Neural progenitor cell (in vitro differentiated cells): ENCODE data around the gene TFCP2L1. TPM values are rescaled to one million over a fixed set of nuclear protein-coding genes. Genes with fewer than 3 reads are reported as not detected.

Source experiments
- DNase-seq: peaks from one replicate; pipeline ENCODE4 v3.0.0-alpha.2; 2016; ENCODE audit warnings: low spot score
- H2AFZ ChIP-seq: fragments of 200-600 bp; sonication (generic); replicated peaks from 2 replicates; pipeline ENCODE4 v1.6.1; 2016; ENCODE audit warnings: antibody characterized with exemption
- H3F3A ChIP-seq: fragments of 200-600 bp; sonication (generic); 2 replicates; pipeline ENCODE4 v1.6.1; 2016; ENCODE audit warnings: antibody characterized with exemption, low read depth
- H3K27ac ChIP-seq: fragments of 200-600 bp; sonication (generic); 2 replicates; pipeline ENCODE4 v1.5.1; 2016; ENCODE audit warnings: mild to moderate bottlenecking
- H3K27me3 ChIP-seq: fragments of 200-600 bp; sonication (generic); 2 replicates; pipeline ENCODE4 v1.6.1; 2016; ENCODE audit warnings: mild to moderate bottlenecking, moderate library complexity
- H3K36me3 ChIP-seq: fragments of 200-600 bp; sonication (generic); 2 replicates; pipeline ENCODE4 v1.5.1; 2016
- H3K4me1 ChIP-seq: fragments of 200-600 bp; sonication (generic); 2 replicates; pipeline ENCODE4 v1.6.1; 2016; ENCODE audit warnings: mixed run types
- H3K4me2 ChIP-seq: fragments of 200-600 bp; sonication (generic); 2 replicates; pipeline ENCODE4 v1.6.1; 2016
- H3K4me3 ChIP-seq: fragments of 200-600 bp; sonication (generic); 2 replicates; pipeline ENCODE4 v1.5.1; 2016
- H3K79me2 ChIP-seq: fragments of 200-600 bp; sonication (generic); 2 replicates; pipeline ENCODE4 v1.6.1; 2016; ENCODE audit warnings: low read depth
- H3K9ac ChIP-seq: fragments of 200-600 bp; sonication (generic); 2 replicates; pipeline ENCODE4 v1.6.1; 2016
- H3K9me3 ChIP-seq: fragments of 200-600 bp; sonication (generic); 2 replicates; pipeline ENCODE4 v1.5.1; 2016; ENCODE audit warnings: low read depth
- H4K20me1 ChIP-seq: fragments of 200-600 bp; sonication (generic); 2 replicates; pipeline ENCODE4 v1.6.1; 2016; ENCODE audit warnings: low read depth
- H3K27ac Mint-ChIP-seq: 3 replicates; pipeline ENCODE4 v1.8.0; 2021; ENCODE audit warnings: mixed read lengths
- H3K27me3 Mint-ChIP-seq: 2 replicates; pipeline ENCODE4 v1.8.0; 2022; ENCODE audit warnings: low read depth, mild to moderate bottlenecking, inconsistent platforms, moderate library complexity, mixed read lengths; ENCODE audit not compliant: insufficient read depth
- H3K36me3 Mint-ChIP-seq: 3 replicates; pipeline ENCODE4 v1.8.0; 2021; ENCODE audit warnings: mixed read lengths
- H3K4me1 Mint-ChIP-seq: 3 replicates; pipeline ENCODE4 v1.8.0; 2021; ENCODE audit warnings: mixed read lengths
- H3K4me3 Mint-ChIP-seq: 3 replicates; pipeline ENCODE4 v1.8.0; 2021; ENCODE audit warnings: mild to moderate bottlenecking, moderate library complexity, mixed read lengths
- H3K9me3 Mint-ChIP-seq: 3 replicates; pipeline ENCODE4 v1.8.0; 2020; ENCODE audit warnings: mixed read lengths
- CTCF ChIP-seq: fragments of 200-600 bp; sonication (generic); IDR thresholded peaks from 2 replicates; pipeline ENCODE4 v1.5.1; 2017; ENCODE audit warnings: antibody characterized with exemption, mild to moderate bottlenecking
- EZH2 ChIP-seq: fragments of 200-600 bp; sonication (generic); IDR thresholded peaks from 2 replicates; pipeline ENCODE4 v1.6.1; 2017; ENCODE audit warnings: antibody characterized with exemption, mild to moderate bottlenecking, moderate library complexity
- EZH2phosphoT487 ChIP-seq: fragments of 200-600 bp; sonication (generic); IDR thresholded peaks from 2 replicates; pipeline ENCODE4 v1.6.1; 2017; ENCODE audit warnings: antibody characterized with exemption
- total RNA-seq: library from RNA; depleted of rRNA; stranded (reverse); fragments of >200 nt; gene quantifications from 2 replicates; pipeline ENCODE4 v1.2.3, GENCODE V29; 2015; ENCODE audit warnings: low replicate concordance

Gene TFCP2L1
- total RNA-seq, 1 donor from 2014 or later, result 0.04 TPM

GRCh38 chr2:121209014-121209610, 75.9 kb downstream of the TFCP2L1 start:
- Histone ChIP-seq H3K9me3 (no peaks in the 10 kb centered on the region), H4K20me1 (no peaks in the 10 kb centered on the region), H3K79me2 (no peaks in the 10 kb centered on the region), H3K4me3 (no peak overlapping the region), H3K36me3 (no peaks in the 10 kb centered on the region), H3K27ac (no peak overlapping the region), H3K27me3 (no peaks in the 10 kb centered on the region), H3K4me1 (no peaks in the 10 kb centered on the region), H3K4me2 (no peak overlapping the region), H3F3A (no peaks in the 10 kb centered on the region), H3K9ac (no peak overlapping the region), H2AFZ (no peak overlapping the region)
- DNase-seq, result no peak
- H3K4me1 Mint-ChIP-seq, result peaks cover 7% of the 10 kb centered on the region
- no peak overlapping the region for H3K4me3 Mint-ChIP-seq
- no peak for TF ChIP-seq CTCF
- TF ChIP-seq EZH2, result no peak
- no peak for TF ChIP-seq EZH2phosphoT487
- no peaks in the 10 kb centered on the region for H3K36me3 Mint-ChIP-seq
- no peaks in the 10 kb centered on the region for H3K9me3 Mint-ChIP-seq
- H3K27me3 Mint-ChIP-seq, result peaks cover 4% of the 10 kb centered on the region
- H3K27ac Mint-ChIP-seq, result no peak overlapping the region

GRCh38 chr2:121207494-121207893, 77.5 kb downstream of the TFCP2L1 start:
- no peaks in the 10 kb centered on the region for H3K27me3 ChIP-seq
- no peaks in the 10 kb centered on the region for H3K36me3 Mint-ChIP-seq
- no peak for DNase-seq
- H3K27ac Mint-ChIP-seq, result no peak overlapping the region
- H3K79me2 ChIP-seq, result no peaks in the 10 kb centered on the region
- TF ChIP-seq EZH2phosphoT487 (no peak), CTCF (no peak), EZH2 (no peak)
- H4K20me1 ChIP-seq, result no peaks in the 10 kb centered on the region
- H3K4me3 Mint-ChIP-seq, result no peak overlapping the region
- H3K4me3 ChIP-seq, result no peak overlapping the region
- H3K36me3 ChIP-seq, result no peaks in the 10 kb centered on the region
- H2AFZ ChIP-seq, result no peak overlapping the region
- no peaks in the 10 kb centered on the region for H3F3A ChIP-seq
- H3K4me1 ChIP-seq, result no peaks in the 10 kb centered on the region
- H3K9ac ChIP-seq, result no peak overlapping the region
- H3K27me3 Mint-ChIP-seq, result peaks cover 4% of the 10 kb centered on the region
- no peak overlapping the region for H3K27ac ChIP-seq
- H3K4me1 Mint-ChIP-seq, result peaks cover under 1% of the 10 kb centered on the region
- no peak overlapping the region for H3K4me2 ChIP-seq
- H3K9me3 Mint-ChIP-seq, result no peaks in the 10 kb centered on the region
- no peaks in the 10 kb centered on the region for H3K9me3 ChIP-seq

GRCh38 chr2:121205321-121205942, 79.6 kb downstream of the TFCP2L1 start:
- peaks cover 4% of the 10 kb centered on the region for H3K27me3 Mint-ChIP-seq

More at GRCh38 chr2:121205321-121205942, 79.6 kb downstream of the TFCP2L1 start:
- no peak for DNase-seq
- Histone ChIP-seq H2AFZ (no peak overlapping the region), H3K9ac (no peak overlapping the region), H3K27ac (no peak overlapping the region), H3F3A (no peaks in the 10 kb centered on the region), H4K20me1 (no peaks in the 10 kb centered on the region), H3K27me3 (no peaks in the 10 kb centered on the region), H3K9me3 (no peaks in the 10 kb centered on the region), H3K79me2 (no peaks in the 10 kb centered on the region), H3K36me3 (no peaks in the 10 kb centered on the region), H3K4me1 (no peaks in the 10 kb centered on the region), H3K4me3 (no peak overlapping the region), H3K4me2 (no peak overlapping the region)
- TF ChIP-seq EZH2 (no peak), EZH2phosphoT487 (no peak), CTCF (no peak)
- Mint-ChIP-seq H3K36me3 (no peaks in the 10 kb centered on the region), H3K4me1 (peaks cover 3% of the 10 kb centered on the region), H3K9me3 (no peaks in the 10 kb centered on the region), H3K27ac (no peak overlapping the region), H3K4me3 (no peak overlapping the region)
